HK-2 (cell line): ENCODE results near the gene PRICKLE1.

Experiments
- DNase-seq: peaks from one replicate; pipeline ENCODE4 v3.0.0-alpha.2; 2018; ENCODE audit not compliant: unreplicated experiment

Gene PRICKLE1

GRCh38 chr12:42588524-42589464, 752 bp downstream of the PRICKLE1 start:
- peak; percentile 66 for DNase-seq

DNA sequence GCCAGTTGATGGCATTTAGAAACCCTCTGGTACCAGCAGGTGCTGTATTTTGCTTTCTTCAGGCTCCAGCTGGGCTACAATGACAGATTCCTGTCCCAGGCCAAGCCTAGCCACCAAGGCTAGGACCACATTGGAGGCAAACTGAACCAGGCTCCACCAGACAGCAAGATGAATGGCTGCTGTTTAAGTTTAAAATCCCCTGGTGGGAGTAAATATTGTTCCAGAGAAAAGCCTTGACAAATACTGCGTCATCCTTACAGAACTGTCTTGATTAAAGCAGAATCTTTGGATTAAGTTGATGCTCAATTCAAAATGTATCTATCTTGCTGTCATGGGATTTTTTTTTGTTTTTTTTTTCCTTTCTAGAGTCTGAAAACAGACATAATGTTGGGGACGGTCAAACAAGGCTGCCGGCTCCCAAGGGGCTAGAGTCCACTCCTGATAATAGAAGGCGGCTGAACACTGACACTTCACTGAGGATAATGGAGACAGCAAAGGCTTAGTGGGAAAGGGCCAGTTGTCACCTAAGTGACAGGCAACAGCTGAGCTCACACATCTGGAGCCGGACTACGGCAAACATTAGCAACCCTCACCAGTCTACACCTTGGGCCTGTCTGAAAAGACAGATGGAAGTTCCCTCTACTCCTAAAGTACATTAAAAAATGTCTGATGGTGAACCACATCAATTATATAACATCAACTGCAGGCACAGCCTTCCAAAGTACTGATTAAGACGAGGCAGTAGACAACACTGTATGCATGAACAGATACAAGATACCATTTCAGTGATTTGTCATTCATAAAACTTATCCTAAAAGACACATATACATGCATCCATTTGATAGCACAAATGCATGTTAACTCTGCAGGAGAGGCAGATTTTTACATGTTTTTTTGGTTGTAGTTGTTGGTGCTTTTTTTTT, 1.7 kb downstream of the PRICKLE1 start:
- peak; percentile 21 for DNase-seq

GRCh38 chr12:42586268-42586667, 3.3 kb downstream of the PRICKLE1 start:
- no peak for DNase-seq

DNA sequence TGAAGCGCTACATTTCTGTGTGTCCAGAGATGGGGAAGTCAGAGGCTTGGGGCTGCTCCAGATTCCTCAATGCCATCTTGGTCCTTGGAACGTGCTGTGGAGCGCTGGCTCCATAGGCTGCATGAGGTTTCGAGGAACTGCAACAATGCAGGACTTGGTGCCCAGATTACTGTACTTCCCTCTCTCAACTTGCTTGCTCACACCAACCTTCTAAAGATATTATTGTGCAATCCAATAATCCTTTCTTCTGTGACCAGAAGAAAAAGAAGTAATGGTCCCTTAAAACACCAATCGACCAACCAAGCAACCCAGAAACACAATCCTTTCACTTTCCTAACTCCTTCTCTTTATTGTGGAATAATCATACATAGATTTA, 3.7 kb downstream of the PRICKLE1 start:
- DNase-seq: no peak

- DNase-seq: no peak
Measured at GRCh38 chr12:42585154-42585840, 4.2 kb downstream of the PRICKLE1 start.

DNA sequence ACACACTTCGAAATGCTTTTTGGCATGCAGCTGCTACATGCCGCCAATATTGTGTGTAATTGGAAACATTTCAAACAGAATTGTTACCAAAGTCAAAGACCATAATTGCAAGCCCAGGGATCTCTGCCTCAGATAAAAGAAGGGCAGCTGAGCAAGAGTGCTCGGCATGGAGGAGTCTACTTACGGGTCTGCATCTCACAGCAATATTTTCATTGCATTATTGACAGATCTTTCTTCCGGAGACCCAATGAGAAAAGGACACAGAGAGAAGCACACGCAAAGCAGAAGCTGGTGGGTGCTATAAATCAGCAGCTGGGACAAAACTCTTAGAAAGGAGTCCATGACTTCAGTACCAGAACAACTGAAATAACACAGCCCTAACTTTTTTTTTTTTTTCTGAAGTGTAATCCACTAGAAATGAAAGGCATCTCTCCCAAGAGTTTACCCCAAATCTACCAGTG, 4.9 kb downstream of the PRICKLE1 start:
- no peak for DNase-seq

GRCh38 chr12:42583016-42583415, 6.5 kb downstream of the PRICKLE1 start:
- no peak for DNase-seq

DNA sequence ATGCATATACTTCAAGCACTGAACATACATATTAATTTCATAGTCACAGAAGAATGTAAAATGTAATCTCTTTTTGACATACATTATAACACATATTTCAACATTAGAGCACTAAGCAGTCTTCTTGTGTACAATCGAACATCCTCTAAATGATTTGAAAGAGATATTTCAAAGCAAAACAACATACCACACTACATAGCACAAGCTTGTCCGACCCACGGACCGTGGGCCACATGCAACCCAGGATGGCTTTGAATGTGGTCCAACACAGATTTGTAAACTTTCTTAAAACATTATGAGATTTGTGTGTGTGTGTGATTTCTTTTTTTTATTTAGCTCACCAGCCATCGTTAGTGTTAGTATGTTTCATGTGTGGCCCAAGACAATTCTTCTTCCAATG, 7.0 kb downstream of the PRICKLE1 start:
- no peak for DNase-seq

- DNase-seq: no peak
Measured at GRCh38 chr12:42582050-42582449, 7.5 kb downstream of the PRICKLE1 start.

GRCh38 chr12:42576374-42576773, 13.2 kb downstream of the PRICKLE1 start:
- no peak for DNase-seq

- no peak for DNase-seq
Measured at GRCh38 chr12:42575717-42576116, 13.8 kb downstream of the PRICKLE1 start.

DNA sequence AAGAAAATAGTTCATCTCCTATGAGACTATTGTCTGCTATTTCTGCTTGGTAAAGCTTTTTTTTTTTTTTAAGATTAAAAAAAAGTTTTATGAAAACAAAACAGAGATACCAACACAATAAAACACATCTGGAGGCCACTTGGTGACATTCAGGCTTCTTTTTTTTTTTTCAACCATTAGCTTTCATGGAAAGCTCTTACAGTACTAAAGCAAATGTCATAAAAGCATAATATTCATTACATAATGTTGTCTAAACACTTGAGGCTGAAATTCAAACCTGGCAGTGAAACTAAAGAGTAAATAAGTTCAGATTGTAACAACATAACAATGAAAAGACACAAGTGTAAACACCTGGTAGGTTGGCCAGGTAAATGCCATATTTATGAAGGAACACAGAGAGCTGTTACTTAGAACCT, 14.7 kb downstream of the PRICKLE1 start:
- no peak for DNase-seq

DNA sequence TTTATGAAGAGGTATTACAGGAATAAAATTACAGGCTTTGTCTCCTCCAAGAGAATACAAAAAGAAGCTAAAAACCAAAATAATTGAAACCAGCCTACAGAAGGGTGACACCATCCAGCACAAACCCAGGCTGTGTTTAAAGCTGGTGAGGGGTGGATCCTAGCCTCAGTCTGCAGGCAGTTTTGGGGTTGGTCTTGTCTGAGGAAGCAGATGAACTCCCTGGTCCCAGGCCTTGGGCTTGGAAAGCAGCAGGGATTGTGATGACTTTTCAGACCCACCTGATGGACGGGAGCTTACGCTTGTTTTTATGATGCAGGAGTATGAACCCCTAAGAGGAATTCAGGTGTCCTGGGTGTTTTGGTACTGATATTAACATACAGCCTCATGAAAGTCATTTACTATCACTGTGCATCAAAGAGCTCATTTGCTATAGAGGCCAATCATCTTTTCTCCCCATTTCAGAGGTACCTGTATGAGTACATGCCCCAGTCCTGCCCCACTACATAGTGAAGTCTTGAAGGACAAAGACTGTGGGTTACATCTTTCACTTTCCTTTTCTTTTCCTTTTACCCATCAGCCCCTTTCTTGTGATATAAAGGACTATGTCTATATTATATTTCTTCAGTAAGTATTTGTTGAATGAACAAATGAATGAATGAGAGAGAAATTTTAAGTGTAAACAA, 18.1 kb downstream of the PRICKLE1 start:
- no peak for DNase-seq

GRCh38 chr12:42570076-42570475, 19.5 kb downstream of the PRICKLE1 start:
- DNase-seq: no peak

DNA sequence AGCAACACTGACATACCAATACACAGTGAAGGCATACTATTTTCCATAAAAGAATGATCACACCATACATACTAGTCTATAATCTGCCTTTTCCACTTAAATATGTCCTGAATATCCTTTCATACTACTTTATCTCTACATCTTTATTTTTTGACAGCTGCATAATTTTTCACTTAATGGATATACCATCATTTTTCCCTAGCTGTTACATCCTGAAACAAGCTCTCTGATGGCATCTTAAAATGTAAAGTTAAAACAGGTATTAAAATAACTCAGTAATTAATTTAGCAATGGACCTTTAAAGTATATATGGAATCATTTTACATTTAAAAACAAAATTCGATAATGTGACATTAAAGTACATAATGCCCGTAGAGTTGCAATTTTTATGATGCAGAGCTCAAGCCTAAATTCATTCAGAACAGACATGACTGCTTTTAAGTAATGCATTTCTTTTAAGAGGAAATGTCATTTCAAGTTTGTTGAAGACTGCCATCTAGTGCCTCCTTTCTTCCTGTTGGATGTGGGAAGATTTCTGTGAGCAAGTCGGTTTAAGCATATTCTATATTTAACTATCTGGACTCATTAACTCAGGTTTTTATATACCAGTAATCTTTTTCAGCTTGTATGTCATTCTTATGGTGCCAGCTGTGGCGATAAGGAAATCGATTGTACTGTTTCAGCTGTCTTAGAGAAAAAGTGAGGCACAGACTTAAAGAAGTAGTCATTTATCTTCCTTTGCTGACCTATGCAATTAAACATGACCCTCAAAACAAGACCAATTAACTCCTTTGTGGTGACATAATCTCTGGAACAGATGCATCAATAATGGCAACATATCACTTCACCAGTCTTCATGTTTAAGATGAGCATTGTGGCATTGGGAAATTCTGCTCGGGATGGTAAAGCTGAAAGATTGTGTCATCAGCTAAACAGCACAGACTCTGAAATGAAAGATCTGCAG, 20.3 kb downstream of the PRICKLE1 start:
- DNase-seq: no peak

DNA sequence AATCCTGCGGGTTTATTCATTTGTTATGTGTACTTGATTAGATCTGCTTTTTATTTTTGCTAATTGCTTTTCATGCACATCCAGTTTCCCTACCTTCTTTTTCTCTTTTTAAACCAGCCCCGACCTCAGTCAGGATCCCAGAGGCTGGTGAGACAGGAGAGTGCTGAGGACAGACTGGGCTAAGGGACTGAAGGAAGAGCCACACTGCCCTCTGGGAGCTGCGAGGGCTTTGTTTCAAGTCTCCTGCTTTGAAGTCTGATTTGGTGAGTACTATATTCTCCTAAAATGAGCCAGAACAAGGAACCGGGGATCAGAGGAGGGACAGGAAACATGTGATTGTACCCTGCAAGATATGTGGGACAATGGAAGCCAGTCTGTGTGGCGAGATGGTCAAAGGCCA, 23.9 kb downstream of the PRICKLE1 start:
- no peak for DNase-seq

GRCh38 chr12:42564996-42565395, 24.6 kb downstream of the PRICKLE1 start:
- DNase-seq: no peak

GRCh38 chr12:42564556-42564955, 25.0 kb downstream of the PRICKLE1 start:
- DNase-seq: no peak

- DNase-seq: no peak
Measured at GRCh38 chr12:42560977-42561376, 28.6 kb downstream of the PRICKLE1 start.

DNA sequence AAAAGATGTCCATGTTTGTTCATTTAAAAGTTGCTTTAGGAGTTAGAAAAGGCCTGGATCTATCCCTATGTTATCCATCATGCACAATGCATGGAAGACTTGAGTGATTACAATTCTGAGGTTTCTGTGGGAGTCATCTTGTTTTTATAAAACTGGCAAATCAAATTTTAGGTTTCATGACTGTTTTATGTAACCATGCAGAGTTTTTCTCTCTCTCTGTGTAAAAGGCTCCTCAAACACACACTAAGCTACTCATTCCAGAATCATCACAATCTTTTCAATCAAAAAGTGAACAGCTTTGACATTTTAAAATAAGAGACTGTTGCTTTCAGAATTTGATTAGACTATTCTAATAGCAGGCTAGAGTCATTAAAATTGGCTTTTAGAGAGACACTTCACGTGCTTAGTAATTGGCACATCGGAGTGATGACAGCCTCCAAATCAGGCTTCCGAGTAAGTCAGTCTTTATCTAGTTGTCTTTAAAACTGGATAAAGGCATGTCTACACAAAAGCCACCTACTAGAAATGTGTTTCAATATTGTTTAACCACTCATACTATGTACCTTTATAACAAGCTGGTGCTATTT, 31.9 kb downstream of the PRICKLE1 start:
- DNase-seq: no peak
